CD4-positive, CD25-positive, alpha-beta regulatory T cell (primary cell): Measurements from ENCODE around the gene ZFP36L1. TPM values are rescaled to one million over a fixed set of nuclear protein-coding genes. Genes with fewer than 3 reads are reported as not detected.
"Not testable (repeated sequence)": the region's sequence is repeated elsewhere in the genome, so short reads cannot be mapped to it uniquely, and the experiment has no call there.

Experiments used
- ATAC-seq, 2 donors: fragments of 150-1000 bp; cut with Tn5 transposase; one replicate each; pipeline ENCODE4 v1.10.0; 2021; ENCODE audit warnings: low read depth in 2 of 2, moderate number of reproducible peaks in 2 of 2, moderate library complexity in 1 of 2
- DNase-seq, 3 donors: peaks; one replicate each; pipeline versions ENCODE4 v3.0.0 to v3.0.0-alpha.2; 2012 to 2022; ENCODE audit warnings: mixed read lengths in 1 of 3
- H3K27ac ChIP-seq: one replicate; pipeline ENCODE4 v1.7.0; 2013; ENCODE audit warnings: mild to moderate bottlenecking, low read length; ENCODE audit not compliant: insufficient read depth, poor library complexity, severe bottlenecking
- H3K27me3 ChIP-seq: one replicate; pipeline ENCODE4 v1.7.0; 2013; ENCODE audit warnings: low read length; ENCODE audit not compliant: control insufficient read depth, insufficient read depth
- H3K36me3 ChIP-seq: one replicate; pipeline ENCODE4 v1.7.0; 2013; ENCODE audit warnings: mild to moderate bottlenecking, low read length, moderate library complexity; ENCODE audit not compliant: control insufficient read depth, insufficient read depth
- H3K4me1 ChIP-seq: 2 replicates; pipeline ENCODE4 v1.7.0; 2013; ENCODE audit warnings: mild to moderate bottlenecking, low read length; ENCODE audit not compliant: insufficient read depth, control insufficient read depth, poor library complexity, severe bottlenecking
- H3K4me3 ChIP-seq: one replicate; pipeline ENCODE4 v1.7.0; 2013; ENCODE audit warnings: low read depth, mild to moderate bottlenecking, low read length, moderate library complexity
- H3K9me3 ChIP-seq, 2 experiments: 1 replicate in 1 of 2; 2 replicates in 1 of 2; pipeline ENCODE4 v1.7.0; 2013; ENCODE audit warnings: low read length in 2 of 2, mild to moderate bottlenecking in 1 of 2, moderate library complexity in 1 of 2; ENCODE audit not compliant: control insufficient read depth in 2 of 2
- H3K27ac Mint-ChIP-seq, 3 donors: one replicate each; pipeline ENCODE4 v1.8.0; 2020 to 2022; ENCODE audit warnings: mild to moderate bottlenecking in 3 of 3, mixed read lengths in 3 of 3, moderate library complexity in 2 of 3
- H3K27me3 Mint-ChIP-seq: one replicate; pipeline ENCODE4 v1.8.0; 2022; ENCODE audit warnings: mild to moderate bottlenecking, mixed read lengths
- H3K36me3 Mint-ChIP-seq: one replicate; pipeline ENCODE4 v1.8.0; 2020; ENCODE audit warnings: mixed read lengths
- H3K4me1 Mint-ChIP-seq, 4 donors: one replicate each; pipeline ENCODE4 v1.8.0; 2020 to 2022; ENCODE audit warnings: mixed read lengths in 4 of 4, mild to moderate bottlenecking in 1 of 4
- H3K4me3 Mint-ChIP-seq, 4 donors: one replicate each; pipeline ENCODE4 v1.8.0; 2020 to 2022; ENCODE audit warnings: mild to moderate bottlenecking in 4 of 4, mixed read lengths in 4 of 4, moderate library complexity in 3 of 4
- H3K9me3 Mint-ChIP-seq, 7 donors: one replicate each; pipeline ENCODE4 v1.8.0; 2020 to 2022; ENCODE audit warnings: mixed read lengths in 7 of 7, mild to moderate bottlenecking in 3 of 7, moderate library complexity in 2 of 7
- polyA plus RNA-seq, 4 donors: library from polyadenylated mRNA; unstranded; fragments of 300-500 nt; fragmentation: Illumina TruSeq; gene quantifications; one replicate each; pipeline ENCODE4 v1.2.3, GENCODE V29; 2021
- total RNA-seq: library from RNA; stranded (reverse); gene quantifications from one replicate; pipeline ENCODE4 v1.2.3, GENCODE V29; 2022

Gene ZFP36L1
- total and polyA plus RNA-seq, 5 donors from 2014 or later = 78.5 to 200 (median 114) TPM

DNA sequence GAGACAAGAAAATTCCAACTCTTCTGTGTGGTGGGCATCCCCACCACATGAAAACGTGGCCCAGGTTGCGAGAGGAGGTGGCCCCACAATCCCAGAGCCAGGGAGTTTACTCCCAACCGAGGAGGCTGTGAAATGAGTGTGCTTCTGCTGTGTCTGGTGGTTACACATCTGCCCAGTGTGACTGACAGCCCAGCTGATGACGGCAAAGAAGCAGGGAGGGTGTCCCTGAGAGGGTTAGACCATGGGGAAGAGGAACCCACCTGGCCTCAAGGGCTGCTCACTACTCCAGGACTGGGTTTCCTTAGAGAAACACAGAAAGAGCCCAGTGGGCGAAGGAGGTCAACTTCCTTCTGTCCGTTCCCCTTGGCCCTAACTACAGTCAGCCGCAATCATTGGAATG, 24.6 kb downstream of the ZFP36L1 start:
- Mint-ChIP-seq H3K27ac (peak overlapping the region in 2 of 3 donors; percentile 60 to 65), H3K9me3 (no peaks in the 10 kb centered on the region), H3K36me3 (no peaks in the 10 kb centered on the region), H3K27me3 (no peaks in the 10 kb centered on the region), H3K4me1 (peaks cover 21 to 75% (median 45%) of the 10 kb centered on the region in 4 donors), H3K4me3 (no peak overlapping the region)
- H3K4me1 ChIP-seq = peaks cover 43% of the 10 kb centered on the region
- H3K36me3 ChIP-seq = no peaks in the 10 kb centered on the region
- ATAC-seq = no peak
- no peaks in the 10 kb centered on the region for H3K9me3 ChIP-seq
- no peak for DNase-seq
- no peaks in the 10 kb centered on the region for H3K27me3 ChIP-seq
- no peak overlapping the region for H3K27ac ChIP-seq
- H3K4me3 ChIP-seq = no peak overlapping the region

DNA sequence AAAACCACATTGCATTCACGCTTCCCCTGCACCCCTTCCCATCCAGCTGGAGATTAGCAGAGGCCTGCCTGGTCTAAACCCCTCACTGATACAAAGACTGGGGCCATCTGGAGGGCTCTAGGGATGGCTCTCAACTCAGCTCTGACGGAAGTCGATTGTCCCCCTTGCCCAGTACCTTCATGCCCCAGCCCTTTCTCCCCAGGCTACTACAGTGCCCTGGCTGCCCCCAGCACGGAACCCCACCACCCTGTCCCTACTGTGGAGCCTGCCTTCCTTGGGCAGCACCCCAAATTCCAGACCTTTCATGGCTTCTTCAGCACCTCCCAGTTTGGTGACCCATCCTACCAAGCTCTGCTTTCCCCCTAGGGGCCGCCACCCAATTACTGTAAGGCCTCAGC, 25.6 kb downstream of the ZFP36L1 start:
- Mint-ChIP-seq H3K27ac (peak overlapping the region; percentile 52 to 78 (median 65)), H3K4me3 (peak overlapping the region in 1 of 4 donors; percentile 57)

DNA sequence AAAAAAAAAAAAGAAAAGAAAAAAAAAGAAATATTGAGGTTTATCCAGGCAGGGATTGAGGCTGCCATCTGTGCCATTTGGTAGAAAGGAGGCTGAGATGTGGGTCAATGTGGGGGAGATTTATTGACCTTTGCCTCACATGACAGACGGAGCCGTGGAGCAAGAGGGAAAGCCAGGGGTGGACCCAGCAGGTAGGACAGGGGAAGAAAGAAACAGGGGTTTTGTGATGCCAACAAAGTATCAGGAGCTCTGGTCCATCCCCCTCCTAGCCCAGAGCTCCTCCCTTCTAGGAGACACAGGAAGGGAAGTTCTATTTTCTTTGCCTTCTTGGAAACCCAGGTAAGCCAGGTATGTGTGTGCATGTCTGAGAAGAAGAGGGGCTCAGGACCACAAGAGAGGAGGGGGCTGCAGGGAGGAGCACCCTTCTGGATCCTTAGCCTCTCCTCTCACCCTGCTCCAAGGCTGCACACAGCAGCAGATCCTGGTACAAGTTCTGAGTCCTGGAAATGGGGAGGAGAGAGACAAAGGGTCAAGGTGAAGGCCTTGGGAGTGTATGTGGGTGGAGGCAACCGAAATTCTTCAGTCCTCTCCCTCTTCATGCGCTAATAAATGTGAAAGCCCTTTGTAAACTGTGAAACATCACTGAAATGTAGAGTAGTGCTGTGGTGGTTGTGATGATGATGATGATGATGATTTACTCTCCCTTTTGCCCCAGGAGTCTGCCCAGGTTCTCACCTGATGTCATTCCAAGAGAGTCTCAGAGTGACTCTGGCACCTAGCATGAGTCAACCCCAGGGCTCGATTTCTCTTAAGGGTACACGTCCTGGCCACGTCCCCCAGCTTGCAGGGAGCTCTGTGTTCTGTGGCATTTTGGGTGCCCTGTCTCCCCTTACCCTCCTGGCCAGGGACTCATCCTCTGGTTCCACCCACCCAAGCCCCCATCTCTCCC, 26.3 kb downstream of the ZFP36L1 start:
- Histone ChIP-seq H3K4me3 (no peak overlapping the region), H3K36me3 (no peaks in the 10 kb centered on the region), H3K9me3 (no peaks in the 10 kb centered on the region), H3K4me1 (peaks cover 26% of the 10 kb centered on the region), H3K27ac (no peak overlapping the region), H3K27me3 (no peaks in the 10 kb centered on the region)
- H3K4me3 Mint-ChIP-seq = peak overlapping the region in 1 of 4 donors; percentile 61
- no peaks in the 10 kb centered on the region for H3K36me3 Mint-ChIP-seq
- H3K27me3 Mint-ChIP-seq = no peaks in the 10 kb centered on the region
- H3K4me1 Mint-ChIP-seq = peaks cover 10 to 60% (median 35%) of the 10 kb centered on the region in 4 donors
- H3K27ac Mint-ChIP-seq = peak overlapping the region; percentile 26 to 78 (median 65)
- no peaks in the 10 kb centered on the region for H3K9me3 Mint-ChIP-seq
- no peak for DNase-seq
- no peak for ATAC-seq

More for the DNA sequence above, 25.6 kb downstream of the ZFP36L1 start:
- H3K4me1 Mint-ChIP-seq = peaks cover 15 to 66% (median 37%) of the 10 kb centered on the region in 4 donors
- no peaks in the 10 kb centered on the region for H3K27me3 ChIP-seq
- H3K36me3 ChIP-seq = no peaks in the 10 kb centered on the region
- peaks cover 32% of the 10 kb centered on the region for H3K4me1 ChIP-seq
- H3K27ac ChIP-seq = no peak overlapping the region
- DNase-seq (no peak), ATAC-seq (no peak)
- no peaks in the 10 kb centered on the region for H3K36me3 Mint-ChIP-seq
- no peaks in the 10 kb centered on the region for H3K9me3 Mint-ChIP-seq
- H3K9me3 ChIP-seq = no peaks in the 10 kb centered on the region
- H3K4me3 ChIP-seq = no peak overlapping the region
- no peaks in the 10 kb centered on the region for H3K27me3 Mint-ChIP-seq

DNA sequence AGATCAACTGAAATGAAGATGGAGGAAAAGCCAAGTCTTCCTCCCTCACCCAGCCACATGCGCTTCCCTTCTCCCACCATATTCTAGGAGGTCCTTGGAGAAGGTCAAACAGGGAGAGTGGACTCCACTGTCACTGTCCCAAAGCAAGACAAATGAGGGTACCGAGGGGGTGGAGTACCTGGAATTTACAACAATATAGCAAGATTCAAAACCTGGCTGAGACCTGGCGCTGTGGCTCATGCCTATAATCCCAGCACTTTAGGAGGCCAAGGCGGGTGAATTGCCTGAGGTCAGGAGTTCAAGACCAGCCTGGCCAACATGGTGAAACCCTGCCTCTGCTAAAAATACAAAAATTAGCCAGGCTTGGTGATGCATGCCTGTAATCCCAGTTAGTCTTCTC, 29.0 kb downstream of the ZFP36L1 start:
- not testable (repeated sequence) for H3K9me3 Mint-ChIP-seq, H3K27me3 Mint-ChIP-seq, H3K27ac ChIP-seq, H3K27me3 ChIP-seq, ATAC-seq, H3K36me3 ChIP-seq, H3K36me3 Mint-ChIP-seq, H3K4me3 Mint-ChIP-seq, DNase-seq, H3K9me3 ChIP-seq, H3K4me3 ChIP-seq
- peak overlapping the region in 2 of 3 donors; percentile 20 to 35 for H3K27ac Mint-ChIP-seq
- peaks cover 12% of the 10 kb centered on the region for H3K4me1 ChIP-seq
- H3K4me1 Mint-ChIP-seq = peaks cover 8 to 41% (median 25%) of the 10 kb centered on the region in 4 donors

DNA sequence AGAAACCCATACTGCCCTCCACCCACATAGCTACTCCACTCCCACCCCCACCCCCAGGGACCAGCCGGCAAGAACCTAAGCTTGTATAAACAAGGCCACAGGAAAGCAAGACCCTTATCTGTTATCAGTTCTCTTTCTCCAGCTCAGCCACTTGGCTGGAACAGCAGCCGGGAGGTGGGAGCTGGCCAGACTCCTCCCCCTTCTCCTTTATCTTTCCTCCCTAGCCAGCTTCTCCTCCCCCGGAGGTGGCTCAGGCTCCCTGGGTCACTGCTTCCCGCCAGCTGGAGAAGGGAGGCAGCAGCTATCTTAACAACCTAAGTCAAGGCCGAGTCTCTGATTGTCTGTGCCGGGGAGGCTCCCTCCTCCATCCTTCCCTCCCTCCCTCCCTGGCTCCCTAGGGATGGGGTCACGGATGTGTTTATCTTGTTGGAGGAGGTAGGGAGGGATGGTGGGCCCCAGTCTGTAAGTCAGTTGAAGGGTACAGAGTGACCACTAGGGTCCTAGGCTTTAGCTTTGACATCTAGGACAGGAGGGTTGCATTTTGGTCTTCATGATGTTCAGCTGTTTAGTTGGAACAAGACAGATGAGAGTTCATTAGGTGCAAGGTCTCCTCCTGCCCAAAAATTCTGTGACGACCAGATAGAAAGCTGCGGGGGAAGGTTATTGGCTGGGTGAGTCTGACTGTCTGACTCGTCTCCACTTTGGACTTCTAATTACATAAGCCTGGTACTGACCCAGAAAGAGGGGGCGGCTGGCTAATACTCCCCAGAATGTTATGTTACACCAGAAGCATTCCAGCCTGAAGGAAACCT, 29.7 kb downstream of the ZFP36L1 start:
- peak overlapping the region in 2 of 3 donors; percentile 20 to 35 for H3K27ac Mint-ChIP-seq
- Histone ChIP-seq H3K36me3 (no peaks in the 10 kb centered on the region), H3K4me1 (peaks cover 12% of the 10 kb centered on the region), H3K4me3 (no peak overlapping the region), H3K27ac (no peak overlapping the region), H3K9me3 (no peaks in the 10 kb centered on the region), H3K27me3 (no peaks in the 10 kb centered on the region)
- H3K27me3 Mint-ChIP-seq = peaks cover 5% of the 10 kb centered on the region
- ATAC-seq = no peak
- DNase-seq = no peak
- no peaks in the 10 kb centered on the region for H3K9me3 Mint-ChIP-seq
- H3K36me3 Mint-ChIP-seq = no peaks in the 10 kb centered on the region
- H3K4me1 Mint-ChIP-seq = peaks cover 8 to 41% (median 26%) of the 10 kb centered on the region in 4 donors
- H3K4me3 Mint-ChIP-seq = no peak overlapping the region

DNA sequence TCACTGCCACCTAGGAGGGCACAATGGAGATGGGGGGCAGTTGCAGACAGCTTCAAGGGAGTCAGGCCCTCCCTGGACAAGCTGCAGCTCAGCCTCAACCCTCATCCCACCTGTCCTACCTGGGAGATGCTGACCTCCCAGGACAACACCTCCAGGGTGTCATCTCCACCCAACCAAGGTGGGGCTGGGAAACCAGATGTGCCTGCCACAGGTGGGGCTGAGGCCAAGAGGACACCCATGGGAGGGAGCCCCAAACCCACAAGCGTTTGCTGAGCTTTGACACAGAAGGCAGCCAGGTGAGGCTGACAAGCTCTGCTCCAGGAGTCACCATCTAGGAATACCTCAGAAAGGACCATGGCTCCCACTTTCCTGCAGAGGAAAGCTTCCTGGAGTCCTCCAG, 31.5 kb downstream of the ZFP36L1 start:
- Histone ChIP-seq H3K27me3 (no peaks in the 10 kb centered on the region), H3K27ac (no peak overlapping the region), H3K4me1 (peaks cover 20% of the 10 kb centered on the region), H3K4me3 (no peak overlapping the region), H3K36me3 (no peaks in the 10 kb centered on the region), H3K9me3 (no peaks in the 10 kb centered on the region)
- H3K27ac Mint-ChIP-seq = peak overlapping the region in 1 of 3 donors; percentile 27
- no peaks in the 10 kb centered on the region for H3K9me3 Mint-ChIP-seq
- no peaks in the 10 kb centered on the region for H3K36me3 Mint-ChIP-seq
- ATAC-seq = no peak
- H3K27me3 Mint-ChIP-seq = peaks cover 5% of the 10 kb centered on the region
- DNase-seq = no peak
- peaks cover 8 to 42% (median 31%) of the 10 kb centered on the region in 4 donors for H3K4me1 Mint-ChIP-seq
- H3K4me3 Mint-ChIP-seq = no peak overlapping the region

DNA sequence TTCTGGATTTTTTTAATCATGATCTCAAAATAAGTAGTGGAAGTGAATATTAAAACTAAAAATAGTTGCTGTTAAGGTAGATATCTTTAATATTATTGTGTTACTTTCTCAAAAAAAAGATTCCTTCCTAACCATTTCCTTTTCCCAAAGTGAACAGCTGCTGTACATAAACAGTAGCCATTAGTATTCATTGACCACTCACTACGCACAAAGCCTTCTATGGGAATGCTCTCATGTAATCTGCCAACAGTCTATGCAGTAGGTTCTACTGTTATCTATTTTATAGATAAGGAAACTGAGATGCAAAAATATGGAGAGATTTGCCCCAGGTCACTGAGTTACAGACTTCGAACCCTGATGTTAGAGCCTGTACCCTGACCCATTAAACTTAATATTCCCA, 32.1 kb downstream of the ZFP36L1 start:
- Histone ChIP-seq H3K4me1 (peaks cover 19% of the 10 kb centered on the region), H3K27ac (no peak overlapping the region), H3K4me3 (no peak overlapping the region), H3K9me3 (no peaks in the 10 kb centered on the region), H3K27me3 (no peaks in the 10 kb centered on the region), H3K36me3 (no peaks in the 10 kb centered on the region)
- Mint-ChIP-seq H3K4me3 (no peak overlapping the region), H3K4me1 (peaks cover 8 to 40% (median 28%) of the 10 kb centered on the region in 4 donors), H3K9me3 (no peaks in the 10 kb centered on the region), H3K27me3 (peaks cover 5% of the 10 kb centered on the region), H3K36me3 (no peaks in the 10 kb centered on the region), H3K27ac (peak overlapping the region in 1 of 3 donors; percentile 81)
- ATAC-seq (no peak), DNase-seq (no peak)
